ES-I3 (cell line): ENCODE results near the gene CDX2.

Experiments
- H3K36me3 ChIP-seq: 2 replicates; pipeline ENCODE4 v1.6.1; 2013; ENCODE audit warnings: mild to moderate bottlenecking, low read length, control low read depth, moderate library complexity; ENCODE audit not compliant: insufficient read depth
- H3K4me1 ChIP-seq: 2 replicates; pipeline ENCODE4 v1.6.1; 2013; ENCODE audit warnings: mild to moderate bottlenecking, control low read depth, low read length; ENCODE audit not compliant: insufficient read depth
- H3K9ac ChIP-seq: 2 replicates; pipeline ENCODE4 v1.6.1; 2013; ENCODE audit warnings: low read depth, mild to moderate bottlenecking, low read length, moderate library complexity
- H3K9me3 ChIP-seq: 2 replicates; pipeline ENCODE4 v1.6.1; 2013; ENCODE audit warnings: mild to moderate bottlenecking, low read length, moderate library complexity; ENCODE audit not compliant: control insufficient read depth, insufficient read depth

CDX2 gene

GRCh38 chr13:27921961-27922882, 46.9 kb downstream of the CDX2 start:
- Histone ChIP-seq H3K36me3 (no peaks in the 10 kb centered on the region), H3K9me3 (no peaks in the 10 kb centered on the region), H3K9ac (no peak overlapping the region), H3K4me1 (no peaks in the 10 kb centered on the region; the same call in 1 of the 2 replicates)

- Histone ChIP-seq H3K4me1 (no peaks in the 10 kb centered on the region; the same call in 1 of the 2 replicates), H3K9me3 (no peaks in the 10 kb centered on the region), H3K9ac (peak overlapping the region; percentile 14; the same call in 1 of the 2 replicates), H3K36me3 (no peaks in the 10 kb centered on the region)
Observed at GRCh38 chr13:27921421-27921960, 47.6 kb downstream of the CDX2 start.

- H3K9ac ChIP-seq = peak overlapping the region; percentile 14; the same call in 1 of the 2 replicates
- no peaks in the 10 kb centered on the region for H3K9me3 ChIP-seq
- no peaks in the 10 kb centered on the region for H3K36me3 ChIP-seq
- peaks cover under 1% of the 10 kb centered on the region; the same call in 1 of the 2 replicates for H3K4me1 ChIP-seq
Observed at GRCh38 chr13:27920677-27921420, 48.3 kb downstream of the CDX2 start.

- Histone ChIP-seq H3K9me3 (no peaks in the 10 kb centered on the region), H3K9ac (peak within 1 kb of the TSS; percentile 14; the same call in 1 of the 2 replicates), H3K4me1 (peaks cover 8% of the 10 kb centered on the region), H3K36me3 (no peaks in the 10 kb centered on the region)
Observed at GRCh38 chr13:27919934-27920676, 49.0 kb downstream of the CDX2 start, which contains the start of gene PDX1. PDX1 (plus strand) TSS chr13:27920000; CDS start chr13:27920139, 139 bp downstream.

DNA sequence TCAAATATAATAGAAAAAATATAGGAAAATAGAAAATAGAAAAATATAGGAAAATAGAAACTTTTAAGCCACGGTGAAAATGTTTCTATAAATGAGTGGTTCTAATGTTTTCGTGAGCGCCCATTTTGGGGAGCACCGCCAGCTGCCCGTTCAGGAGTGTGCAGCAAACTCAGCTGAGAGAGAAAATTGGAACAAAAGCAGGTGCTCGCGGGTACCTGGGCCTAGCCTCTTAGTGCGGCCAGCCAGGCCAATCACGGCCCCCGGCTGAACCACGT, 49.5 kb downstream of the CDX2 start:
- no peaks in the 10 kb centered on the region for H3K36me3 ChIP-seq
- H3K4me1 ChIP-seq = peaks cover 9% of the 10 kb centered on the region
- no peaks in the 10 kb centered on the region for H3K9me3 ChIP-seq
- no peak overlapping the region for H3K9ac ChIP-seq

DNA sequence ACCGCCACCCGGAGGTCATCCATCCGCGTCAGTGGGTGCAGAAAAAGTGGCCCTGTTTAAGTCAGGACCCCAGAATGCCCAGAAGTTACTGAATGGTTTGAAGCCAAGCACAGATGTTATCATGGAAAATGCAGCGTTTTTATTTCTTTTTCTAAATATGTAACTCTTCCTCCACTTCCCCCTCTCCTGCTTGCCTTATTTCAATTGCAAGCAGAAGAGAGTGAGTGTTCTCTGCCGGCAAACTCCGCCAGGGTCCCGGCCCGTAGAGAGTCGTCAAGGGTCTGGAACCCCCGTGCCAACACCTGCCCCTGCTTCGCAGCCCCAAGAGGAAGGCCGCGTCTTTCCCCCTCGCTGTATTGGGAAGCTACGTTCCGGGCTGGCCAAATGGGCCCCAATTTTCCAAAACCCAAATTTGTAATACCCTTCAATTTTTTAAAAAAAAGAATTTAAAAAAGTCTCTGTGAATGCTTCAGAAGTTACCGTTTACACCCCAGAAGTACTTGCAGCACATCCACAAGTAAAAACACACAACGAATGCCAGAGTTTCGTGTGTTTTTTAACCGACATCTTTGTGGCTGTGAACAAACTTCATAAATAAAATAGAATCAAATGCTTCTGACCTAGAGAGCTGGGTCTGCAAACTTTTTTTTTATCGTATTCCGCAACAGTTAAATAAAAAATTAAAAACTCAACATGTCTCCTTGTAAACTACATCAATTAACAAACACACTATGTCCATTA, 50.0 kb downstream of the CDX2 start:
- Histone ChIP-seq H3K9ac (no peak overlapping the region), H3K4me1 (peaks cover 9% of the 10 kb centered on the region), H3K36me3 (no peaks in the 10 kb centered on the region), H3K9me3 (no peaks in the 10 kb centered on the region)

GRCh38 chr13:27918041-27918917, 50.8 kb downstream of the CDX2 start:
- Histone ChIP-seq H3K9me3 (no peaks in the 10 kb centered on the region), H3K9ac (no peak overlapping the region; the same call in 1 of the 2 replicates), H3K4me1 (peaks cover 9% of the 10 kb centered on the region), H3K36me3 (no peaks in the 10 kb centered on the region)

DNA sequence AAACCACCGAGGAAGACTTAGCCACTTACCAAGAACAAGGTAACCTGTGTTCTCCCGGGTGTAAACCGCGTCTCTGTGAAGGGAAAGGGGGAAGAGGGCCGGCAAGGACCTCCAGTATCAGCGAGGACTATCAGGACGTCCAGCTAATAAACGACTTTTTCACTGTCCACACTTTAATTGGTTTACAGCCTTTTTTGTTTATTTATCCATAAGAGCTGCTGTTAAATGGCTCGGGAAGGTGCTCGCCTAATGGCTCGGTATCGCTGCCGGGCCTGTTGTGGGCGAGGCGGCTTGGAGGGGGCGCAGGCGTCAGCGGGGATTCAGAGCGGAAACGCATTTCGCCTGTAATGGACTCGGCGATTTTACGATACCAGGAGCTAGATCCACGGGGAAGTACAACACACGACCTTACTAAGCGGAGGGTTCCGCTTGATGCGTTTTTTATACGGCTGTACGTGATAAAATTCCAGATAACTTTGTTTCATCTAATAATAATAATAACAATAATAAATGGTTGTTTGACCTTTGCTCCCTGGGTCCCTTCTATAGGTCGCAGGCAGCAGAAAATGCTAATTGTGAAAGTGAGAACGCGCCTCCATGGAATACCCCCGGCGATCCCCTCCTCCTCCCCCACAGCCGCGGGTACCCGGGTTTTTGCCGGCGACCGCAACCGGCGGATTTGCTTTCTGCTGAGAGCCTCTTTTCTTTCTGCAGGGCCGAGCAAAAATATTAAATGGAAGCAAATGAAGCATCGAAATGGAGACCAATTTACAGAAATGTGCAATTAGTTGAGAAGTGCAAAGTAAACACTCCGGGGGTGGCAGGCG, 51.8 kb downstream of the CDX2 start:
- Histone ChIP-seq H3K9me3 (no peaks in the 10 kb centered on the region), H3K4me1 (peaks cover 9% of the 10 kb centered on the region), H3K9ac (peak overlapping the region; percentile 33; the same call in 1 of the 2 replicates), H3K36me3 (no peaks in the 10 kb centered on the region)

GRCh38 chr13:27915301-27916207, 53.6 kb downstream of the CDX2 start:
- Histone ChIP-seq H3K9me3 (no peaks in the 10 kb centered on the region), H3K4me1 (peaks cover 9% of the 10 kb centered on the region), H3K36me3 (no peaks in the 10 kb centered on the region), H3K9ac (no peak overlapping the region)

GRCh38 chr13:27913160-27913559, 56.0 kb downstream of the CDX2 start:
- no peaks in the 10 kb centered on the region for H3K9me3 ChIP-seq
- H3K4me1 ChIP-seq = peaks cover 9% of the 10 kb centered on the region
- no peaks in the 10 kb centered on the region for H3K36me3 ChIP-seq
- no peak overlapping the region for H3K9ac ChIP-seq

- Histone ChIP-seq H3K9ac (no peak overlapping the region), H3K9me3 (no peaks in the 10 kb centered on the region), H3K4me1 (peaks cover 9% of the 10 kb centered on the region), H3K36me3 (no peaks in the 10 kb centered on the region)
Observed at GRCh38 chr13:27911521-27911920, 57.6 kb downstream of the CDX2 start.
